ENCODE data around the gene SCN5A. TPM values are rescaled to one million over a fixed set of nuclear protein-coding genes. Genes with fewer than 3 reads are reported as not detected.

The SCN5A gene
- polyA plus RNA-seq, 1 of the 3 experiments (the other 2 are of a cell fraction) = 0.18 TPM

DNA sequence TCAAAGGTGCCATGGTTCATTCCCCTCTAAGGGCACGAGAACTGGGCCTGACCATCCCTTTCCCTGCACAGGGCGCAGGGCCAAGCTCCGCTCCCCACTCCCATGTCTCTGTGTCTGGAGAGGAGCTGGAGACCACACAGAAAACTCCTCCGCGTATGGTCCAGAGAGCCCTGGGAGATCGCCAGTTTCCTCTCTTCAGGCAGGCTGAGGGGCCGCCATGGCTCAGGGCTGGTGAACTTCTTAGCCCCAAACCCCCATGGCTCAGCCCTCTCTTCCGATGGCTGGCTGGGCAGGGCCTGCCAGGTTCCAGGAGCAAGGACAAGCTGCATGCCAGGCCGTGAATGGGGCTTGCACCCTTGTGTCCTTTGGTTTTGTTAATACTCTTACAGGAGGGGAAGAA, 100.4 kb downstream of the SCN5A start (continued):
- TF ChIP-seq, protein P1, sequence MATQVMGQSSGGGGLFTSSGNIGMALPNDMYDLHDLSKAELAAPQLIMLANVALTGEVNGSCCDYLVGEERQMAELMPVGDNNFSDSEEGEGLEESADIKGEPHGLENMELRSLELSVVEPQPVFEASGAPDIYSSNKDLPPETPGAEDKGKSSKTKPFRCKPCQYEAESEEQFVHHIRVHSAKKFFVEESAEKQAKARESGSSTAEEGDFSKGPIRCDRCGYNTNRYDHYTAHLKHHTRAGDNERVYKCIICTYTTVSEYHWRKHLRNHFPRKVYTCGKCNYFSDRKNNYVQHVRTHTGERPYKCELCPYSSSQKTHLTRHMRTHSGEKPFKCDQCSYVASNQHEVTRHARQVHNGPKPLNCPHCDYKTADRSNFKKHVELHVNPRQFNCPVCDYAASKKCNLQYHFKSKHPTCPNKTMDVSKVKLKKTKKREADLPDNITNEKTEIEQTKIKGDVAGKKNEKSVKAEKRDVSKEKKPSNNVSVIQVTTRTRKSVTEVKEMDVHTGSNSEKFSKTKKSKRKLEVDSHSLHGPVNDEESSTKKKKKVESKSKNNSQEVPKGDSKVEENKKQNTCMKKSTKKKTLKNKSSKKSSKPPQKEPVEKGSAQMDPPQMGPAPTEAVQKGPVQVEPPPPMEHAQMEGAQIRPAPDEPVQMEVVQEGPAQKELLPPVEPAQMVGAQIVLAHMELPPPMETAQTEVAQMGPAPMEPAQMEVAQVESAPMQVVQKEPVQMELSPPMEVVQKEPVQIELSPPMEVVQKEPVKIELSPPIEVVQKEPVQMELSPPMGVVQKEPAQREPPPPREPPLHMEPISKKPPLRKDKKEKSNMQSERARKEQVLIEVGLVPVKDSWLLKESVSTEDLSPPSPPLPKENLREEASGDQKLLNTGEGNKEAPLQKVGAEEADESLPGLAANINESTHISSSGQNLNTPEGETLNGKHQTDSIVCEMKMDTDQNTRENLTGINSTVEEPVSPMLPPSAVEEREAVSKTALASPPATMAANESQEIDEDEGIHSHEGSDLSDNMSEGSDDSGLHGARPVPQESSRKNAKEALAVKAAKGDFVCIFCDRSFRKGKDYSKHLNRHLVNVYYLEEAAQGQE (IDR thresholded peaks at IDR 0.05; ENCODE audit: low read depth, low read length) = no peak
- TF ChIP-seq FOXM1 (IDR thresholded peaks at IDR 0.05; ENCODE audit: low read depth) = no peak

DNA sequence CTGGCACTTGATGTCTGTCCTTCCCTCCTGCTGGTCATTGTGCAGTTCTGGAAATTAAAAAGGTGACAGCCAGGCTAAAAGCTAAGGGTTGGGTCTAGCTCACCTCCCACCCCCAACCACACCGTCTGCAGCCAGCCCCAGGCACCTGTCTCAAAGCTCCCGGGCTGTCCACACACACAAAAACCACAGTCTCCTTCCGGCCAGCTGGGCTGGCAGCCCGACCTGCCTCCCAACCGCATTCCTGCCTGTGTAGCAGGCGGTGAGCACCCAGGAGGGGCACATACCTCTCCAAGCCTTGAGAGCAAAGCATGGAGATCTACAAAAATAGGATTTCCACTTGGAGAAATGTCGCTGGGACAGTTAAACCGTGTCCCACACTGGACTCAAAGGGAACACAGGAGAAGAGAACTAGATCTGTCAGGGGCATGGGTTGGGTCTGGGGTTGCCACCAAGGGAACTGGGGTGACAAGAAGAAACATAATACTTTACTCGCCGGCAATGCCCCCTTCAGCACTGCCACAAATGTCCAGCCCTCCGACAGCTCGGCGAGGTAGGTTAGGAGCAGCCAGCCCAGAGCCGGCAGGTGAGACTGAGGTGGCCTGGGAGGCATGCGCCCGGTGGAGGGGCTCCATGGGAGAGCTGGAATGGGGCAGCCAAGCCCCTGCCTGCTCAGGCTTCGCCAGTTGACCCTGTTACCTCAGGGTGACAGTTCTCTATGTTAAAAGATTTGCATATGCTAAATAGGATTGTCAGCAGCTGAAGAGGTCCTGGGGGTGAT, 101.1 kb downstream of the SCN5A start:
- peaks cover 0 to 6% of the 10 kb centered on the region in 2 experiments; a peak in 1 of 4 replicates for H3K4me1 ChIP-seq (ENCODE audit: control insufficient read depth in 1 of 2, insufficient read depth in 2 of 2, low read depth in 1 of 2, low read length in 1 of 2)
- WGBS (ENCODE audit: low lambda C conversion rate) = 63% methylated on average over 17 of the region's 17 CpGs
- H4K20me1 ChIP-seq (ENCODE audit: insufficient read depth) = no peaks in the 10 kb centered on the region
- no peak overlapping the region for H3K4me2 ChIP-seq
- TF ChIP-seq ELF1 (IDR thresholded peaks at IDR 0.05) = no peak
- no peak for TF ChIP-seq RCOR1 (IDR thresholded peaks at IDR 0.05; ENCODE audit: low read length)
- TF ChIP-seq, protein P2, sequence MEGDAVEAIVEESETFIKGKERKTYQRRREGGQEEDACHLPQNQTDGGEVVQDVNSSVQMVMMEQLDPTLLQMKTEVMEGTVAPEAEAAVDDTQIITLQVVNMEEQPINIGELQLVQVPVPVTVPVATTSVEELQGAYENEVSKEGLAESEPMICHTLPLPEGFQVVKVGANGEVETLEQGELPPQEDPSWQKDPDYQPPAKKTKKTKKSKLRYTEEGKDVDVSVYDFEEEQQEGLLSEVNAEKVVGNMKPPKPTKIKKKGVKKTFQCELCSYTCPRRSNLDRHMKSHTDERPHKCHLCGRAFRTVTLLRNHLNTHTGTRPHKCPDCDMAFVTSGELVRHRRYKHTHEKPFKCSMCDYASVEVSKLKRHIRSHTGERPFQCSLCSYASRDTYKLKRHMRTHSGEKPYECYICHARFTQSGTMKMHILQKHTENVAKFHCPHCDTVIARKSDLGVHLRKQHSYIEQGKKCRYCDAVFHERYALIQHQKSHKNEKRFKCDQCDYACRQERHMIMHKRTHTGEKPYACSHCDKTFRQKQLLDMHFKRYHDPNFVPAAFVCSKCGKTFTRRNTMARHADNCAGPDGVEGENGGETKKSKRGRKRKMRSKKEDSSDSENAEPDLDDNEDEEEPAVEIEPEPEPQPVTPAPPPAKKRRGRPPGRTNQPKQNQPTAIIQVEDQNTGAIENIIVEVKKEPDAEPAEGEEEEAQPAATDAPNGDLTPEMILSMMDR (IDR thresholded peaks at IDR 0.05) = no peak
- TF ChIP-seq, protein P1 (IDR thresholded peaks at IDR 0.05; ENCODE audit: low read depth, low read length) = no peak
- TF ChIP-seq MXI1 (IDR thresholded peaks at IDR 0.05; ENCODE audit: low read depth, low read length) = no peak
- TF ChIP-seq POLR2AphosphoS5 (IDR thresholded peaks at IDR 0.05; ENCODE audit: low read depth, low read length) = no peak
- TF ChIP-seq SMC3 (IDR thresholded peaks at IDR 0.05; ENCODE audit: low read depth, low read length) = no peak
- TF ChIP-seq TAF1 (IDR thresholded peaks at IDR 0.05; ENCODE audit: borderline replicate concordance, low read depth, low read length) = no peak
- TF ChIP-seq, protein P3, sequence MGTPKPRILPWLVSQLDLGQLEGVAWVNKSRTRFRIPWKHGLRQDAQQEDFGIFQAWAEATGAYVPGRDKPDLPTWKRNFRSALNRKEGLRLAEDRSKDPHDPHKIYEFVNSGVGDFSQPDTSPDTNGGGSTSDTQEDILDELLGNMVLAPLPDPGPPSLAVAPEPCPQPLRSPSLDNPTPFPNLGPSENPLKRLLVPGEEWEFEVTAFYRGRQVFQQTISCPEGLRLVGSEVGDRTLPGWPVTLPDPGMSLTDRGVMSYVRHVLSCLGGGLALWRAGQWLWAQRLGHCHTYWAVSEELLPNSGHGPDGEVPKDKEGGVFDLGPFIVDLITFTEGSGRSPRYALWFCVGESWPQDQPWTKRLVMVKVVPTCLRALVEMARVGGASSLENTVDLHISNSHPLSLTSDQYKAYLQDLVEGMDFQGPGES (IDR thresholded peaks at IDR 0.05; ENCODE audit: low read depth, low read length) = no peak
- TF ChIP-seq CHD2 (IDR thresholded peaks at IDR 0.05; ENCODE audit: low read length, partially characterized antibody) = no peak
- TF ChIP-seq, protein P4, sequence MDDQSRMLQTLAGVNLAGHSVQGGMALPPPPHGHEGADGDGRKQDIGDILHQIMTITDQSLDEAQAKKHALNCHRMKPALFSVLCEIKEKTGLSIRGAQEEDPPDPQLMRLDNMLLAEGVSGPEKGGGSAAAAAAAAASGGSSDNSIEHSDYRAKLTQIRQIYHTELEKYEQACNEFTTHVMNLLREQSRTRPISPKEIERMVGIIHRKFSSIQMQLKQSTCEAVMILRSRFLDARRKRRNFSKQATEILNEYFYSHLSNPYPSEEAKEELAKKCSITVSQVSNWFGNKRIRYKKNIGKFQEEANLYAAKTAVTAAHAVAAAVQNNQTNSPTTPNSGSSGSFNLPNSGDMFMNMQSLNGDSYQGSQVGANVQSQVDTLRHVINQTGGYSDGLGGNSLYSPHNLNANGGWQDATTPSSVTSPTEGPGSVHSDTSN (IDR thresholded peaks at IDR 0.05) = no peak
- no peak for TF ChIP-seq EZH2phosphoT487 (IDR thresholded peaks at IDR 0.05; ENCODE audit: borderline replicate concordance, low read depth)
- TF ChIP-seq EP300 (IDR thresholded peaks at IDR 0.05; ENCODE audit: borderline replicate concordance in 1 of 2, low read depth in 1 of 2, low read length in 1 of 2) = no peak
- TF ChIP-seq RXRA (IDR thresholded peaks at IDR 0.05; ENCODE audit: borderline replicate concordance, low read depth) = no peak
- no peaks in the 10 kb centered on the region for H3F3A ChIP-seq (replicated peaks; ENCODE audit: insufficient read depth)
- H3K27ac ChIP-seq (ENCODE audit: low read depth in 2 of 2, low read length in 1 of 2) = no peak overlapping the region
- H2AFZ ChIP-seq (ENCODE audit: low read depth) = no peak overlapping the region
- no peaks in the 10 kb centered on the region for H3K27me3 ChIP-seq (ENCODE audit: insufficient read depth)
- no peaks in the 10 kb centered on the region for H3K9me2 ChIP-seq
- no peaks in the 10 kb centered on the region for H3K79me2 ChIP-seq (ENCODE audit: insufficient read depth)
- CTCF ChIA-PET = interaction anchor here (0.6 to 2.2 kb wide), 6 partner anchors 11 to 103 kb away, joined by 3 to 8 read pairs (median 3); no protein-coding TSS in a partner anchor
- no peaks in the 10 kb centered on the region for H3K9me3 ChIP-seq
- POLR2A ChIA-PET = no interaction called here
- DNase-seq = no peak
- H3K9ac ChIP-seq = no peak overlapping the region
- no peaks in the 10 kb centered on the region for H3K36me3 ChIP-seq (replicated peaks in 1 of 2; ENCODE audit: control insufficient read depth in 1 of 2, insufficient read depth in 2 of 2, low read length in 1 of 2)
- no peak overlapping the region for H3K4me3 ChIP-seq (ENCODE audit: low read depth in 2 of 2, low read length in 1 of 2)

Data from SK-N-SH (cell line).